Measurements from ENCODE around the gene NAV2.

DNA sequence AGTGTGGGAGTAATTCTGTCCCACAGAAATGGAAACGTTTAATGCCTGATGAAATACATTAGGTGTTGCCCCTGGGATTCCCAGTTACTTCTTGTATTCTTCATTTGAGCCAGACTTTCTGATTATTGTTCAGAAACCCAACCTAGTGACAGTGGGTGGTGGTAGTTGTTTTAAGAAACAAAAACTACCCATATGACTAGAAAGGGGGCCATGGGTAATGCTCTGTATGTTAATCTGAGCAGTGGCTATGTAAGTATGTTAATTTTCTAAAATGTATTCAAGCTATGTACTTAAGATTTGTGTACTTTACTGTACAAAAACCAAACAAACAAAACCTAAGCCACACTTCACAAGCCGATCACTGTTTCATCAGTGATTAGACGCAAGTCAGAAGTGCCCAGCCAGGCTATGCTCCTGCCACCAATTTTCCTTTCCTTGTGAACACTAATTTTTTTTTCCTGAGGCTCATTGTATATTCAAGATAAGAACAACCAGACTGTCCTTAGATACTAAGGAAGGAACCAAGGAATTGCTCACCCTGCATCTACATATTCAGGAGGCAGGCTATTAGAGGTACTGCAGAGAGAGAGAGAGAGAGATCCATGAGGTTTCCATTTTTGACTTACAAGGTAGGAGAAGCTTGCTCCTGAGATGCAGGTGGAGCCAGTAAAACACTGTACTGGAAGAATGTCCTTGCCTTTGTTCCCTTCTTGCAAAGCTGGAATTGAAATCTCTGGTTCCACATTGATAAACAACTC lies 324.9 kb downstream of the NAV2 start:
- TF ChIP-seq ARNTL (CRISPR knock-in tag; IDR thresholded peaks at IDR 0.05; ENCODE audit: borderline replicate concordance, low read depth) (no peak), ZFP30 (CRISPR knock-in tag; IDR thresholded peaks at IDR 0.05) (no peak), PATZ1 (CRISPR knock-in tag; IDR thresholded peaks at IDR 0.05; ENCODE audit: borderline replicate concordance) (no peak), SNAI2 (CRISPR knock-in tag; IDR thresholded peaks at IDR 0.05) (no peak)

Data from SK-N-SH treated with all-trans-retinoic acid at 6 μM for 48 hours (cell line).